Activated gamma-delta T cell (primary cell): ENCODE measurements around the gene FBN1.

Experiments
- DNase-seq: peaks from one replicate; lab custom pipeline; 2025; lab: John Stamatoyannopoulos, UW

Gene FBN1

DNA sequence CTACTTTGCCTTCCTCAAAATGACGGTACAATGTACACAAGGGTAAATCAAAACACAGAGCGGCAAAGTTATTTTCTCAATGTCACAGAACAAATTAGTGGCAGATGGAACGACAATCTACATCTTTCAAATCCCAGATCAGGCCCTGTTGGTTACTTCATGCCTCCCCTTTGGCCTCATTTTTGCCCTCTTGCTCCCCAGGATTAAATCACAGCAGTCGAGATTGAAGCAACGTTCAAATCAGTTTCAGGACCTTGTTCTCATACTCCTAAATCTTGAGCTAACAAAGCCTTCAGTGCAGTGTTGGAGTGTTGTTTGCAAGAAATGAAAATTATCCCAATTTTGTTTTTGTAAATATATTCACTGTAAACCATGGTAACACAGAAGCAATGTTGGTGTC lies 91.4 kb downstream of the FBN1 start:
- DNase-seq, result no peak

DNA sequence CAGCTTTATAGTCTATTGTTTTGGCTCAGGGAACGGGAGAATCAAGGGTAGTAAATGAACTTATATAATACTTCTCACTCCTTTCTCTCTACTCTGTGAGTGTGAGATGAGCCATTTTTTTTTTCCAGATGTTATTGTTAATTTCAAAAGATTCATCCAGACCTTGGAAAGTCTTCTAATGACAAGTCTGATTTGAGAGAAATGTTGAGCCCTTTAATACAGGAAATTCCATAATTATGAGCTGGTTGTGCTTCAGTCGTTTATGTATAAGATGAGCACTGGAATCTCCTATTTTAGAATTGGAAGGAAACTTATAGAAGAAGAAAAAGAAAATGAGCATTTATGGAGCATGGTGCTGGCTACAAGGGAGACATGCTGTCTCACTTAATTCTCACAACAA lies 92.0 kb downstream of the FBN1 start:
- no peak for DNase-seq

- no peak for DNase-seq
Observed at GRCh38 chr15:48550822-48551525, 94.5 kb downstream of the FBN1 start.

DNA sequence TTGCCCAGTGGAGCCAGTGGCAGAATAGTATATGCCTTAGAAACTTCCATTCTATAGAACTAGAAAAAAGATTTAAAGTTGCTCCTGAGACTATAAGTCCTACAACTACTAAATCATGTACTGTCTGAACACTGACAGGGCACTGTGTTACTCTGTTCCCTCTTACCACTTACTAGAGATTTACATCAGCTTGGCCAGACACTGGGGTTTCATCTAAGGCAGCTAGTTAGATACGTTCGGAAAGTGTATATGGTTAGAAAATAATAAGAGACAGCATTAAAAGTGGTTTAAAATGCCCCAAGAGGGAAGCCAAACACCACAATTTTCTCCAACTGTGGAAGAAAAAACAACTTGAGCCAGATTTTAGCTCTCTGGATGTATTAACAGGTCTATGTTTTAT lies 97.1 kb downstream of the FBN1 start:
- DNase-seq, result no peak

GRCh38 chr15:48547286-48547685 lies 98.2 kb downstream of the FBN1 start:
- no peak for DNase-seq

DNA sequence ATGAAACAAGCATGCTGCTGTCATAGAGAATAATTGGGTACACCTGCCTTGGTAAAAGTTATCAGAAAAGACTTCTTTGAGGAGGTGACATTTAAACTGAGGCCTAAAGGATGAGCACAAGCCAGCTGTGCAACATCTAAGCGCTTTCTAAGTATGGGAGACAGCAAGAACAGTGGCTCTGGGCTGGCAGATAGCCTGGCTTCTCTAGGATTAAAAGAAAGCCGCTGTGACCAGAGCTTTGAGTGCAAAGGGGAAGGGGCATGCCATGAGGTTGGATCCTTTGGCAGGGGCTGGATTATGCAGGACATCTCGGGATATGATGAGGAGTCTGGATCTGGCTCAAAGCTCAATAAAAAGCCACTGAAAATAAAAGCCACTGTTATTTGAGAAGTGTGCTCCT lies 99.2 kb downstream of the FBN1 start:
- no peak for DNase-seq

GRCh38 chr15:48544778-48545177 lies 100.7 kb downstream of the FBN1 start:
- no peak for DNase-seq

DNA sequence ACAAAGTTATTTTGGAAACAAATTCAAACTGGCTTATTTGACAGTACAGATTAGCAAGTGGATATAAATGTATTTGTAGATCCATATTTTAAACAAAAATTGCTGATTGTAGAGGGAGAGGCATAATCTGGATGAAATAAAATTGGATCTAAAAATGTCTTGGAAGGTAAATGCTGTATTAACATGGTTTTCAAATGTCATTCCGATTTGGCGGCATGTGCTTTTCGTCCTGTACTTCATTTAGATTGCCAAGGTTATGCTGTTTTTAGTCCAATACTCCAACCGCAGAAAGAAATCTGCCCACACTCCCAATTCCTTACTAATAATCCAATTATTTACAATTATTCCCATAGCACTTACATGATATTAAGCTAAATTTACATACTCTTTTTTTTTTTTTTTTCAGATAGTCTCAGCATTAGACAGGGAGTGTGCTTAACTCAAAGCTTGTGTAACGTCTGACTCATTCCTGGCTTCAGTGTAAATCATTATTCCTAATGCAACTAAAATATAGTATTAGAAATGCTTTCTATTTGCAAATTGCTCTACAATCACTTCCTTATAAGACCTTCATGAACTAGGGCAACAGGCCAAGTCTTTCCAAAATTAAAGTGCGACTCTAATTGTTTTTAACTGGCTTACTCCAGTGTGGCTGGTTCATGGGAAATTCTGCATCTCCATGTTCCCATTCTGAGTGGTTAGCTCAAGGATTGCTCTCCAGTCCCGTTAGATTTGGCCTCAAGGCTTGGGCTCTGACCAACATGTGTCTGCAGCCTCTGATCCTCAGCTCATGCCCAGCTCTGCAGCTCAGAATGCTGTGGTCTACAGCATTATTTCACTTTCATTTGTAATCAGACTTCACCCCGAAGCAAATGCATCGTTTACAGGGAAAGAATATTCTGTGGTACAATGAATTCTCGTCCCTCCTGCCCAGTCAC lies 103.9 kb downstream of the FBN1 start:
- DNase-seq, result no peak

GRCh38 chr15:48540756-48541155 lies 104.8 kb downstream of the FBN1 start:
- no peak for DNase-seq

DNA sequence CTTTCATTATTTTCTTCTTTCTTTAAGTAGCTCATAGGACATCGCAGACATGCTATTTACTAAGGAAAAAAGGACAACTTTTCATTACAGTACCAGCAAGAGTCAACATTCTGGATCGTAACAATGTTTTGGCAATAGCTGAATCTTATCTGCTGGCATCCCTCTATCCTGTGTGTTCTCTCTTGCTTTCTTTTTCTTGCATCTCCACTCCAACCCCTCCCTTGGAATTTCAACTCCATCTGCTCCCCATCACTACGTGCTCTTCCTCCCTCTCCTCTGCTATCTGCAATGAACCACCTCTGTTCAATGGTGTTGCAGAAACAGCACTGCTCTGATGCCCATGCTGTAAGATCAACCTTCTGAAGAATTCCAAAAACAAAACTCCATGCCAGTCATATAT lies 106.6 kb downstream of the FBN1 start:
- DNase-seq, result no peak

- no peak for DNase-seq
Observed at GRCh38 chr15:48537271-48538113, 108.0 kb downstream of the FBN1 start.

GRCh38 chr15:48536681-48537091 lies 108.8 kb downstream of the FBN1 start:
- no peak for DNase-seq

DNA sequence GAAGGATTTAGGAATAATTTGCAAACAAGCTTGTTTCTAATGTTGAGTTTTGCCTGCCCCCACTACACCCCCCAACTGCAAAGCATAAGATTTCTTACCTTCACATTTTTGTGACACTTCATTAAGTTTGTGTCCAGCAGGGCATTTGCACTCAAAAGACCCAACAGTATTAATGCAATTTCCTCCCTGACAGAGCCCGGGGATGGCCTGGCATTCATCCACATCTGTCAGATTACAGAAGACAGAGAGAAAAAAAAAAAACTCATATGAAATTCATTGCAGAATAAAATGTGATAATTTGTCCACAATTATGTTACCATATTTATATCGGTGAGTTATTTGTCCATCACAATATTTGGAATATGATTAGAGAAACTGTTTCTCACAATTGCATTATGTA lies 111.5 kb downstream of the FBN1 start:
- DNase-seq, result no peak

DNA sequence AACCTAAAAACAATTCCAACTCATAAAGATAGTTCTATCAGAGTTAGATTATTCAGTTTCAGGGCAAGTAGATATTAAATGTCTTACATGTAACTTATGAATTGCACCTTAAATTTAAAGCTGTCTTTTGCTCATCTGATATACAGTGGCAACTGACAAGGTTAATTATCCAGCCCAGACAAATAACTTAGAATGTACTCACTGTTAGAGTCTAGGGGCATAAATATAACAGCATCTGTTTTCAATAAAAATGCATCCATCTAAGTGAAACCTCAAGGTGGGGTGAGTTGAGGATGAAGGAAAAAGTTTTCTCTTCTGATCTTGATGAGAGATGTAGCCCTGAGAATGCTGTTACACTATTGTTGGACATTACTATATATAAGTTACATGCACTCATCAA lies 112.6 kb downstream of the FBN1 start:
- no peak for DNase-seq

- DNase-seq, result no peak
Observed at GRCh38 chr15:48530528-48530927, 115.0 kb downstream of the FBN1 start.

GRCh38 chr15:48528921-48529320 lies 116.6 kb downstream of the FBN1 start:
- DNase-seq, result no peak

DNA sequence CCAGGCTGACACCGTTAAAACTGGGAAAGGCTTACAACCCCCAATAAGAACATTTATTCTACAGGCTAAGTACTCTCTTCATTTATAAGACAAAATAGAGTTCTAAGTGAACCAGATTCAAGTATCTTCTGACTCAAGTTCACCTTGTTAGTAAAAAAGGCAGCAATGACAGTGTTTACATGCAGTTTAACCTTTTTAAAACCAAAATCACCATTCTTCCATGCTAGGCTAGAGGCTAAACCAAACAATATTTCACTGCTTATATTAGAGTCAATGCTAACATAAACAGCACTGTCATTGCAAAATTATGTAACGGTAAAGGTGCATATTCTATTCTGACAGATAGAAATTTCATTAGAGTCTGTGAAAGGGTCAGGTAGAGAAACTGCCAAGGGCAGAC lies 118.0 kb downstream of the FBN1 start:
- no peak for DNase-seq

- DNase-seq, result no peak
Observed at GRCh38 chr15:48522911-48523310, 122.6 kb downstream of the FBN1 start.

DNA sequence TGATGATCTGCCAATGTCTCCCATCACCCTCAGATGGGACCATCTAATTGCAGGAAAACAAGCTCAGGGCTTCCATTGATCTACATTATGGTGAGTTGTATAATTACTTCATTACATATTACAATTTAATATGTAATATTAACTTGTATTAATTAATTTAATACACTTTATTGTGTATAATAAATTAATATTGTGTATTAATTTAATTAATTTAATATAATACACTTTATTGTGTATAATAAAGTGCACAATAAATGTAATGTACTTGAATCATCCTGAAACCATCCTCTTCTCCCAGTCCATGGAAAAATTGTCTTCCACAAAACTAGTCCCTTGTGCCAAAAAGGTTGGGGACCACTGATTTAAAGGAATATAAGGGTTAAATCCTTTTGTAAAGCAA lies 123.4 kb downstream of the FBN1 start:
- DNase-seq, result no peak

GRCh38 chr15:48520376-48521155 lies 124.9 kb downstream of the FBN1 start:
- DNase-seq, result no peak

- no peak for DNase-seq
Observed at GRCh38 chr15:48516121-48516520, 129.4 kb downstream of the FBN1 start.

GRCh38 chr15:48515500-48515899 lies 130.0 kb downstream of the FBN1 start:
- DNase-seq, result no peak
